WERI-Rb-1 (cell line): ENCODE results near the gene BCL2L11.

Source experiments
- DNase-seq: peaks from one replicate; pipeline ENCODE4 v3.0.0-alpha.2; 2020
- H3K27ac ChIP-seq: fragments of 250-450 bp; sonication (Bioruptor Pico); 2 replicates; pipeline ENCODE4 v1.5.1; 2020; ENCODE audit warnings: mild to moderate bottlenecking, moderate library complexity
- H3K27me3 ChIP-seq: fragments of 250-450 bp; sonication (Bioruptor Pico); 2 replicates; pipeline ENCODE4 v1.5.1; 2021; ENCODE audit warnings: mild to moderate bottlenecking, low read depth, moderate library complexity; ENCODE audit not compliant: insufficient read depth, severe bottlenecking
- H3K36me3 ChIP-seq: fragments of 250-450 bp; sonication (Bioruptor Pico); 2 replicates; pipeline ENCODE4 v1.5.1; 2020; ENCODE audit warnings: mild to moderate bottlenecking, moderate library complexity
- H3K4me3 ChIP-seq: 2 replicates; pipeline ENCODE4 v1.5.1; 2011; ENCODE audit warnings: low read depth, mild to moderate bottlenecking, control low read depth, low read length
- H3K9me3 ChIP-seq: fragments of 250-450 bp; sonication (Bioruptor Pico); 2 replicates; pipeline ENCODE4 v1.5.1; 2021; ENCODE audit warnings: mild to moderate bottlenecking, moderate library complexity; ENCODE audit not compliant: severe bottlenecking
- CTCF ChIP-seq: IDR thresholded peaks from 2 replicates; pipeline ENCODE4 v1.5.1; 2011; ENCODE audit warnings: low read depth, mild to moderate bottlenecking, control low read depth, inconsistent platforms, low read length

BCL2L11 gene

GRCh38 chr2:111167863-111168162 is 47.1 kb downstream of the BCL2L11 start:
- Histone ChIP-seq H3K27me3 (peaks cover 20% of the 10 kb centered on the region), H3K9me3 (no peaks in the 10 kb centered on the region)

GRCh38 chr2:111168528-111169239 is 48.0 kb downstream of the BCL2L11 start:
- Histone ChIP-seq H3K9me3 (no peaks in the 10 kb centered on the region), H3K27ac (no peak overlapping the region), H3K27me3 (peaks cover 26% of the 10 kb centered on the region), H3K4me3 (no peak overlapping the region), H3K36me3 (no peaks in the 10 kb centered on the region; the same call in 1 of the 2 replicates)
- TF ChIP-seq CTCF, result no peak
- DNase-seq, result no peak

More at GRCh38 chr2:111167863-111168162, 47.1 kb downstream of the BCL2L11 start:
- Histone ChIP-seq H3K4me3 (no peak overlapping the region), H3K36me3 (no peaks in the 10 kb centered on the region; the same call in 1 of the 2 replicates), H3K27ac (no peak overlapping the region)
- DNase-seq, result no peak
- TF ChIP-seq CTCF, result no peak

- Histone ChIP-seq H3K27me3 (peaks cover 31% of the 10 kb centered on the region), H3K36me3 (no peaks in the 10 kb centered on the region; the same call in 1 of the 2 replicates), H3K27ac (no peak overlapping the region), H3K4me3 (no peak overlapping the region), H3K9me3 (no peaks in the 10 kb centered on the region)
- no peak for DNase-seq
- TF ChIP-seq CTCF, result no peak
These were observed 48.6 kb downstream of the BCL2L11 start for GRCh38 chr2:111169268-111169667.

GRCh38 chr2:111169924-111170323 is 49.2 kb downstream of the BCL2L11 start:
- H3K27ac ChIP-seq, result no peak overlapping the region
- no peaks in the 10 kb centered on the region; the same call in 1 of the 2 replicates for H3K36me3 ChIP-seq
- H3K27me3 ChIP-seq, result peaks cover 37% of the 10 kb centered on the region
- no peak for DNase-seq
- no peak for TF ChIP-seq CTCF
- H3K9me3 ChIP-seq, result no peaks in the 10 kb centered on the region
- no peak overlapping the region for H3K4me3 ChIP-seq

GRCh38 chr2:111171337-111171930 is 50.7 kb downstream of the BCL2L11 start:
- no peak for DNase-seq
- Histone ChIP-seq H3K36me3 (no peaks in the 10 kb centered on the region), H3K27me3 (peaks cover 52% of the 10 kb centered on the region), H3K4me3 (no peak overlapping the region), H3K27ac (no peak overlapping the region), H3K9me3 (no peaks in the 10 kb centered on the region)
- TF ChIP-seq CTCF, result no peak

GRCh38 chr2:111172666-111173065 is 52.0 kb downstream of the BCL2L11 start:
- DNase-seq, result no peak
- no peaks in the 10 kb centered on the region for H3K9me3 ChIP-seq
- no peaks in the 10 kb centered on the region for H3K36me3 ChIP-seq
- H3K4me3 ChIP-seq, result no peak overlapping the region
- H3K27me3 ChIP-seq, result peaks cover 63% of the 10 kb centered on the region
- no peak for TF ChIP-seq CTCF
- H3K27ac ChIP-seq, result no peak overlapping the region
